Measurements from ENCODE around the gene ZNF804A.

Gene ZNF804A

DNA sequence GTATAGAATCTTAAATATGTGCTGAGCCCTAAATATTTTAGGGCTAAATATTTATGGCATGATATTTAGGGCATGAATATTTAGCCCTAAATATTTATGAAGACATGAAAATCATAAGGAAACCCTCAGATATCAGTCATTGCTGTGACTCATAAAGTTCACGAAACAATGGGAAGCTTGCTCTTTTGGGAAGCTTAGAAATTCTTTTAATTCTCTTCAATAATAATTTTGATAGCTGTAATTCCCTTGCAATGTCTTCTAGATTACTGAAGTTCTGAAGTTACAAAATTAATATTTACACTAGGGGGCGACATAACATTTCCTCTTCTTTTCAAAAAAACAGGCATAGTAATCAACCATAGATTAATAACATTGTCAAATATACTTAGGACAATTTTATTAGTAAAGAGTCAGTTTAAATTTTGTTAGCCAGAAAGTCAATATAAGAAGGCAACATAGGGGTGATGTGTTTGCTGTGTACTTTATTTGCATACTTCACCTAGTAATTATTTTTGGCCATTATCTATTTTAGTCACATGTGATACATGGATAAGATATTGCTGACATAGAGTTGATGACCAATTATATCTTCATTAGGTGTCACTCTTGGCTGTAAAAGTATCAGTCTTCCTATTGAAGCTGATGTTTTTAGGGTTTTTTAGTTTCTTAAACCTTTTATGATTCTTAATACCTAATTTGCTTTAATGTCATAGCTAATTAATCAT is 13.2 kb downstream of the ZNF804A start:
- DNase-seq, result no peak

GRCh38 chr2:184620367-184620766 is 22.0 kb downstream of the ZNF804A start:
- no peak for DNase-seq

DNA sequence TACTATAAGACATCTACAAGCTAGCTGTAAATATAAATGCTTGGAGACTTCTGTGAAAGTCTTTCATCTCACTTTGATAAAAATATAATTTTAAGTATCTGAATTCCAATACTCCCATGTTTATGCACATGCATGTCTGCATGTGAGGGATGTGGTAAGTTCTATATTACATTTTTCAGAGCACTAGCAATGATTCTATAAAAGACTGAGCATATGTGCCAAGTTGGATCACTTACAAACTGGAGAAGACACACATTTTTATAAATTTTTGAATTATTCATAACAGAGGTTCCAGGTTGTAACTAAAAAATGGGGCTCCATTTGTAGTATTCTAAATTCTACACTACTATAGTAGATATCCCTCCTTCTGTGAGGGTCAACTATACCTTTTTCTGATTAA is 26.0 kb downstream of the ZNF804A start:
- no peak for DNase-seq

DNA sequence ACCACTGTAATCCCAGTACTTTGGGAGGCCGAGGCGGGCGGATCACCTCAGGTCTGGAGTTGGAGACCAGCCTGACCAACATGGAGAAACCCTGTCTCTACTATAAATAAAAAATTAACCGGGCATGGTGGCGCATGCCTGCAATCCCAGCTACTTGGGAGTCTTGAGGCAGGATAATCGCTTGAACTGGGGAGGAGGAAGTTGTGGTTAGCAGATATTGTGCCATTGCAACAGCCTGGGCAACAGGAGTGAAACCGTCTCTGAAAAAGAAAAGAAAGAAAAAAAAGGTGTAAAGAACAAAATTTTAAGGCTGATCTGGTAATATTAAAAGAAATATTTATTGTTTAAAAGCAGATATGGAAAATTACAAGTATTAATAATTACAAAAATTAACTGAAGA is 29.7 kb downstream of the ZNF804A start:
- no peak for DNase-seq

DNA sequence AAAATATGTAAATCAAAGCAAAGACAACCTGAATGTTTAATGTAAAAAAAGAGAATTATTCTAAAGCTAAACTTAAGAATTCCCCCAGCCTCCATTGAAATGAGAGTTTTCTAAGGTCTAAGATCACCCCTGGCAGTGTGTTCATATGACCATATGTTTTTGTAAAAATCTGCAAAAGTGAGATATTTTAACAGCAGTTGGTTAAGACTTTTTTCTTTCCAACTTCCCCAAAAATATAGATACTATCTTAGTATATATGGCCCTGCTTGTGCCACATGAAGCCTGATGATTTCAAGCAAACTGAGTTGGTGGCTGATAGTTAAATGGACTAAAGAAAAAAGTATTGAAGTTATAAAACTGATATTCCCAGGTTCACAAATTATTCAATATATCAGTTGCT is 35.4 kb downstream of the ZNF804A start:
- DNase-seq, result no peak

DNA sequence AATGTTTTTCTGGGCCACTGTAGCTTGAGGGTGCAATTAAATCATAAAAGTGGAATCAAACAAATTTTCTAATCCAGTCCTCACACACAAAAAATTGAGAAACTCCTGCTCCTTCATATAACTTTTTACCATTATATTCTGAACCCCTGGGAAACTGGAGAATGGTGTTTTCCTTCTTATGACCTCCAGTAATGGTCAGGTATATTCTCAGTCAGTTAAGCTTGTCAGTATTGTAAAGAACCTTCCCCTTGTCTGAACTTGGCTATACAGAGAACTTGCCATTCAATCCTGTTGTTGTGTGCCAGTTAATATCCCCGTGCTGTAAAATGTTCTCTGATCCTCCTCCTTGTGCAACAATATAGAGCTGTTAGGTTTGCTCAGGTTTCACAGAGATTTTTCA is 39.5 kb downstream of the ZNF804A start:
- DNase-seq, result no peak

GRCh38 chr2:184644685-184645084 is 46.4 kb downstream of the ZNF804A start:
- no peak for DNase-seq

DNA sequence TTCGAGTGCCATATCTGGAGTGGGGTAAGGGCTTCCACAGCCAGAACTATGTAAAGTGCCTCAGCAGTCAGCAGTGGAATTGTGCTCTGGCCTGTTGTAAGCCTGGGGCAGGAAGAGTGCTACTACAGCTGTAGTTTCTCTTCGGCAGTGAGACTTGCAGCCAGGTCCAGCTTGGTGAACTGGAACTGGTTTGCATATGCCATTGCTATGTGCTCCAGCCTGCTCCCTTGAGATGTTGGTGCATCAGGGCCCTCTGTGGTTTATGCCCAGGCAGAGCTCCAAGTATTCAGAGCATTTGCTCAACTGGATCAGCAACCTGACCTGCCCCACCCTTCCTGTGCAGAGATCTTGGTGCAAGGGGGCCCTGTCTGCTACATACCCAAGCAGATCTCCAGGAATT is 47.8 kb downstream of the ZNF804A start:
- DNase-seq, result no peak

GRCh38 chr2:184646593-184646992 is 48.3 kb downstream of the ZNF804A start:
- DNase-seq, result no peak

GRCh38 chr2:184654945-184655344 is 56.6 kb downstream of the ZNF804A start:
- DNase-seq, result no peak

GRCh38 chr2:184677171-184677570 is 78.8 kb downstream of the ZNF804A start:
- DNase-seq, result no peak

- DNase-seq, result no peak
Measured at GRCh38 chr2:184679219-184680018, 81.1 kb downstream of the ZNF804A start.

GRCh38 chr2:184680825-184681224 is 82.5 kb downstream of the ZNF804A start:
- DNase-seq, result no peak

DNA sequence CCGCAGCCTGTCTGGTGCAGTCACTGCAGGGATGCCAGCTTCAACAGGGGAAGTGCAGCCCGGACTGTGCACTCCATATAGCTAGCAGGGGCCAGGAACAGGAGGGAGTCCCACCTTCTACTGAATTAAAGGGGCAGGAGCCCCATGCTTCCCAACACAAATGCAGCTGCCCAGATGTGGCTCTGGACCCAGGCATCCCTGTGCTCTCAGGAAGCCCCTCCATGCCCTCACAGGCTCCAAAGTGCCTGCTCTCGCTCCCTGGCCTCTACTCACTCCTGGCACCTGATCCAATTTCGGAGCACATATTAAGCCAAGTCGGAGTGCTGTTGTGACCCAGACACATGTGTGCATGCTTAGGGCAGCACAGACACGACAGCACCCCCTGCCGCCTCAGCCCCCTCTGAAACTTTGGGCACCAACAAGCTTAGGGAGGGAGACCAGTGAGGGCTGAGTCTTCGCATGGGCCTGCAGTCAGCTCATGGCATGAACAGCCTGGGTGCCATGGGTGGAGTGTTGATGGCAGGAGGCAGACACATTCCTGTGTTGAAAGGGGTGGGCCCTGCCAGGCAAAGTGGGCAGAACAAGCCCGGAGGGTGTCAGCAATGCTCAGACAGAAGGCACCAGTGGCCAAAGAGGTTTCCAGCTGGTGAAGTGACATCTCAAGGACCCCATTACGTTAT is 83.5 kb downstream of the ZNF804A start:
- DNase-seq, result no peak

GRCh38 chr2:184683911-184684310 is 85.6 kb downstream of the ZNF804A start:
- DNase-seq, result no peak

- DNase-seq, result no peak
Measured at GRCh38 chr2:184685999-184686841, 87.9 kb downstream of the ZNF804A start.

DNA sequence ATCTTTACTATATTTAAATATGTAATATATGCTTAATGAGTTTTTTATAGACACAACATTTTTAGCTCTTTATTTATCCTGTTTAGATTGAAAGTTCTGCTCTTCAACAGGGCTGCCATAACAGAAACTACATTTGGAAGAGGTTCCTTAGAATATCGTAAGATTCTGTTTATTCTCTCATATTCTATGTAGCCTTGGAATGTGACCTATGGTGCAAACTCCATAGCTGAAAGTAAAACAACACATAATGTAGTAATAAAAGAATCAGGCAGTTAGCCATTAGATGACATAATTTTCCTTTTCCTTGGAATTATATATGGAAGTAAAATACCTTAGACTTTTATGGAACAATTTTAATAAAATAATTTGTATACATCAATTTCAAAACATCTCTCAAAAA is 91.3 kb downstream of the ZNF804A start:
- no peak for DNase-seq

DNA sequence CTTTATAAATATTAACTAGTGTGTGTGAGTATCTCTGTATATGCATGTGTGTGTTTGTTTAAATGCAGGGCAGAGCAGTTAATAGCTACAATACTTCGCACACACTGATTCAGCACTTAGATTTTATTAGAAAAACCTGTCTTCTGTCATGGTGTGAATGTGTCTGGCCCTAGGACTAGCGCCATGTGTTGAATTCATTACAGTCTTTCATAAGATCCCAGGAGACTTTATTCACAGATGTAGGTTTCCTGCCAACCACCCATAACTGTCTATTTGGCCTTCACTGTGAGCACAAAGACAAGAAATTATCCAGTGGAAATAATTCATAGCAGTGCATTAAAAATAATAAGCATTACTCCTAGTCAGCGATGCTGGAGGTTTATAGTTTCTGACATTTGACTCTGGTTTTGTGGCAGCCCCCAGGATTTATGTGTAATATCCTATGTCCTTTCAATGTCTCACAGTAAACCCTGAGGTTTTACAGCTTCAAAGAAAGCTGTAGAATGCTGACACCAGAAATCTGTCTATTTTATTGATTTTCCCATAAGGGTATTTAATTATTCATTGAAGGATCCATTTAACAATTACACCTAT is 93.9 kb downstream of the ZNF804A start:
- DNase-seq, result no peak

DNA sequence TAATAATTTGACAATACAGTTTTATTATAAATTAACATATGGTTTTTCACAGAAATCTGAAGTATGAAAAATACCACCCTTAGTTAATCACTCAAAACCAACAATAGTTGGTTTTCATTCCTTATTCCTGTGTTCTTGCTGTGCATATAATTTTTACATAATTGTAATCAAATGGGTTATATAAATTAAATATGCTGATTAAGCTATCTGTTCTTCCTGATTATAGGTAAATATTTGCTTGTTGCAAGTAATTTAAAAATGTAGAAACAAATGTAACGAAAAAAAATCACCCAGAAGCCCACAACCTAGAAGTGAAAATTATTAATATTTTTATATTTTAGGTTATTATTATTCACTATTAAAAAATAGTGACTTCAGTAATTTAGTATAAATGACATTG is 98.3 kb downstream of the ZNF804A start:
- DNase-seq, result no peak

- DNase-seq, result no peak
Measured at GRCh38 chr2:184698476-184698875, 100.1 kb downstream of the ZNF804A start.

DNA sequence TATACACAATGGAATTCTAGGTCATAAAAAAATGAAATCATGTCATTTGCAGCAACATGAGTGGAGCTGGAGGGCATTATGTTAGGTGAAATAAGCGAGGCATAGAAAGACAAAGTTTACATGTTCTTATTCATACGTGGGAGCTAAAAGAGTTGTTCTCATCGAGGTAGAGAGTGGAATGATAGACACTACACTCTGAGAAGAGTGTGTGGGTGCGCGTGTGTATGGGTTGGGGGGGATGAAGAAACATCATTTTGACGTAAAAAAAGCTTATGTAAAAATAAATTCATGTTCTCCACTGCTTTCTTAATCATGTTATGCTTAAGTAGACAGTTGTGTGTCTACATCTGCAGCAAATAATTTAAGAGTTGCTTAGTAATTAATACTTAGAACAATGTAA is 123.6 kb downstream of the ZNF804A start:
- DNase-seq, result no peak

DNA sequence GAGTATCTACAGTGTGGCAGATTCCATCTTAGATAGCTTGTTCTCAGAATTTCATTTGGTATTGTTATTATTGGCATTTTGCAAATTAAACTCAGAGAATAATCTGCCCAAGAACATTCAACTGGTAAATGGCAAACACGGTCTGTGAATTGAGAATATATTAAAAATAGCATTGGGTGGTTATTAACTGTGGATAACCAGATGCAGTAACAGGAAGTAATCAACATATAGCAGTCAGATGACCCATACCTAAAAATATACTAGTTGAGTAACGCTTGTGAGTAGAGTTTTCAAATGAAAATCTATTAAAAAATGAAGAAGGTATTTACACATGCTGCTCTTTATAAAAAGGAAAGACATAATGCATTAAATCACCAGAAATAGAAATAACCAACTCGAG is 129.5 kb downstream of the ZNF804A start:
- no peak for DNase-seq

DNA sequence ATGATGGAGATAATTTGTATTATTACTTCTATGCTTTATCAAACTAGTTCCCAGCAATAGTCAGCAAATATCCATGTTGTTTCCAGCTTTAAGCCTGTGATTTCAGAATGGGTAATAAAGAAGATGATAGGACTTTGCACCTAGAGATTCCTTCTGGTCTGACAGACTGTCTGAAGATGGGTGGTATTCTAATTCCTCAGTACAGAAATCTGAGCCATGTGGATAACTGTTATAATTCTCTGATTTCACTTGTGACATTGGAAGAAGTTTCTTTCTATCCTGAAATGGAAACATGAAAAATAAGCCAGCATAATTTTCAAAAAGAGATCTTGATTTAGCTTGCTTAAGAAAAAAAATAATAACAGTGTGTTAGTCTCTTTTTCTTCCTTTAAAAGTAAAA is 130.1 kb downstream of the ZNF804A start:
- DNase-seq, result no peak

Measured in activated CD4-positive, alpha-beta T cell treated with anti-CD3 and anti-CD28 coated beads for 48 hours (primary cell).